GM12878 (cell line): ENCODE results near the gene GNAO1.

Experiments
- BRCA1 ChIP-seq: IDR thresholded peaks from 2 replicates; pipeline ENCODE4 v1.6.1; 2011; ENCODE audit warnings: low read depth, low read length, improper control_type of control experiment
- CBFB ChIP-seq: IDR thresholded peaks from 2 replicates; pipeline ENCODE4 v1.6.1; 2016; ENCODE audit warnings: antibody characterized with exemption, low read depth
- EZH2 ChIP-seq: IDR thresholded peaks from 2 replicates; pipeline ENCODE4 v1.6.1; 2012; ENCODE audit warnings: low read depth, mild to moderate bottlenecking, control low read depth, inconsistent platforms, low read length, borderline replicate concordance; ENCODE audit not compliant: control insufficient read depth
- POLR2A ChIP-seq: IDR thresholded peaks from 2 replicates; pipeline ENCODE4 v1.6.1; 2011; ENCODE audit warnings: low read depth, mild to moderate bottlenecking, low read length
- POLR2AphosphoS5 ChIP-seq: IDR thresholded peaks from 2 replicates; pipeline ENCODE4 v1.6.1; 2011; ENCODE audit warnings: mild to moderate bottlenecking, low read length, inconsistent platforms
- RFX5 ChIP-seq: IDR thresholded peaks from 2 replicates; pipeline ENCODE4 v1.6.1; 2011; ENCODE audit warnings: low read depth, low read length, improper control_type of control experiment
- SRF ChIP-seq, 2 experiments: IDR thresholded peaks; 2 replicates each; pipeline ENCODE4 v1.6.1; 2011; ENCODE audit warnings: low read depth in 2 of 2, low read length in 2 of 2, mild to moderate bottlenecking in 1 of 2, moderate library complexity in 1 of 2
- TF ChIP-seq, protein P1 (sequence below), 3 experiments: IDR thresholded peaks in 2 of 3; conservative IDR thresholded peaks in 1 of 3; 2 replicates each; pipeline ENCODE4 v1.5.1; 2011; ENCODE audit warnings: low read depth in 3 of 3, low read length in 3 of 3, mild to moderate bottlenecking in 3 of 3, control low read depth in 2 of 3, moderate library complexity in 2 of 3, inconsistent platforms in 1 of 3, mixed read lengths in 1 of 3; ENCODE audit not compliant: control insufficient read depth in 2 of 3, insufficient read depth in 1 of 3; ENCODE audit errors: extremely low read depth in 1 of 3

DNA sequence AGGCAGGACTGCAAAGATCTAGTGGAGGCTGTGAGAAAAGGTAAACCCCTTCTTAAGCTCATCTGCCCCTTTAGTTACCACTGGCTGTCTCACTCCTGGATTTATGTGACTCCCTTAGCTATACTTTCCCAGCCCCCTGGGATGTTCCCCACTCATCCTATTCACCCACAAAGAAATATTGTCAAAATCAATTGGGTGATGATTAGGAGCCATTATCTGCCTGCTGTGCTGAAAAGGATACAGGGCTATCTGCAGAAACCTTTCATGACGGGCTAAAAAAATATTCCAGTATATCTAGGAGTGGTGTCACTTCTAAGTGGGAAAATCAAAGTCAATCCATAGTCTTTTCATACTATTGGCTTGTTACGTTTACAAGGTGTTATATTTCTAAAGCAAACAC, 8.0 kb upstream of the GNAO1 start:
- TF ChIP-seq, protein P1, sequence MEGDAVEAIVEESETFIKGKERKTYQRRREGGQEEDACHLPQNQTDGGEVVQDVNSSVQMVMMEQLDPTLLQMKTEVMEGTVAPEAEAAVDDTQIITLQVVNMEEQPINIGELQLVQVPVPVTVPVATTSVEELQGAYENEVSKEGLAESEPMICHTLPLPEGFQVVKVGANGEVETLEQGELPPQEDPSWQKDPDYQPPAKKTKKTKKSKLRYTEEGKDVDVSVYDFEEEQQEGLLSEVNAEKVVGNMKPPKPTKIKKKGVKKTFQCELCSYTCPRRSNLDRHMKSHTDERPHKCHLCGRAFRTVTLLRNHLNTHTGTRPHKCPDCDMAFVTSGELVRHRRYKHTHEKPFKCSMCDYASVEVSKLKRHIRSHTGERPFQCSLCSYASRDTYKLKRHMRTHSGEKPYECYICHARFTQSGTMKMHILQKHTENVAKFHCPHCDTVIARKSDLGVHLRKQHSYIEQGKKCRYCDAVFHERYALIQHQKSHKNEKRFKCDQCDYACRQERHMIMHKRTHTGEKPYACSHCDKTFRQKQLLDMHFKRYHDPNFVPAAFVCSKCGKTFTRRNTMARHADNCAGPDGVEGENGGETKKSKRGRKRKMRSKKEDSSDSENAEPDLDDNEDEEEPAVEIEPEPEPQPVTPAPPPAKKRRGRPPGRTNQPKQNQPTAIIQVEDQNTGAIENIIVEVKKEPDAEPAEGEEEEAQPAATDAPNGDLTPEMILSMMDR (IDR thresholded peaks at IDR 0.05 in 2 of 3, conservative IDR thresholded peaks at IDR 0.05 in 1 of 3; ENCODE audit: control insufficient read depth in 2 of 3, extremely low read depth in 1 of 3, insufficient read depth in 1 of 3, low read depth in 3 of 3, low read length in 3 of 3) = no peak
- no peak for TF ChIP-seq CBFB
- TF ChIP-seq RFX5 = no peak
- TF ChIP-seq SRF (IDR thresholded peaks at IDR 0.05; ENCODE audit: low read depth in 2 of 2, low read length in 2 of 2) = no peak
- no peak for TF ChIP-seq POLR2AphosphoS5
- TF ChIP-seq POLR2A = no peak
- TF ChIP-seq BRCA1 = no peak
- no peak for TF ChIP-seq EZH2
